Measurements from ENCODE around the gene FGFR1OP2.

- TF ChIP-seq CTCF (IDR thresholded peaks at IDR 0.05) (no peak), POLR2A (IDR thresholded peaks at IDR 0.05) (no peak)
Observed at GRCh38 chr12:26978801-26979200, 40.5 kb downstream of the FGFR1OP2 start.

Data from stomach (tissue), 4 donors.